ENCODE data around the gene RNF39.

The RNF39 gene

DNA sequence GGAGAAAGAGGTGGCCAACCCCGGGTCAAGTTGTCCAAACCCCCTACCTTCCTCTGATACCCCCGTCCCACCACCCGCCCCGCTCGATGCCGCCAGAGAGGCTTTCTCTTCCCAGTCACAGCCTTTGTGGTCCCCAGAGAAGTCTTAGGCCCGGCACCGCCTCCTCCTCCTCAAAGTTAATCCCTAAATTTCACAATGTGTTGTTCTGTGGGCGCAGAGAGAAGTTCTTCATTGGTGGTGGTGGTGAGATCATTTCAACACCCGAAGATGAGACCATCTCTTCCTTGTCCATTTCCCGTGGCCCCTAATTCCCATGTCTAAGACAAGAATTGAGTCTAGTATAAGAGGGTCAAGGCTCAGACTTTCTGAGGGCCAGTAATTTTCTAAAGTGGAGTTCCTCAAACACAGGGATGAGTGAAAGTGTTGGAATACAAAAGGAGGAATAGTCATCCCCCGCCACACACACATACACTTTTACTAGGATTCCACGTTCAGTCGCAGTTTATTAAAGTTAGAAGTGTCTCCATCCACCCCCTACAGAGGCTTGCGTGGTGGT, 26.9 kb upstream of the RNF39 start:
- peak overlapping the region; percentile 59 for H3K27ac Mint-ChIP-seq
- peaks cover 40% of the 10 kb centered on the region for H3K4me1 Mint-ChIP-seq (ENCODE audit: low read depth)
- H3K9me3 Mint-ChIP-seq = no peaks in the 10 kb centered on the region
- no peaks in the 10 kb centered on the region for H3K36me3 Mint-ChIP-seq (ENCODE audit: low read depth)
- intact Hi-C loops (cut with micrococcal nuclease) = loop anchor here (2.0 kb wide), 1 partner anchor 42 kb away; the partner anchor contains the start of gene POLR1H
- peak overlapping the region; percentile 73 for H3K4me3 Mint-ChIP-seq
- H3K27me3 Mint-ChIP-seq = peaks cover 69% of the 10 kb centered on the region

DNA sequence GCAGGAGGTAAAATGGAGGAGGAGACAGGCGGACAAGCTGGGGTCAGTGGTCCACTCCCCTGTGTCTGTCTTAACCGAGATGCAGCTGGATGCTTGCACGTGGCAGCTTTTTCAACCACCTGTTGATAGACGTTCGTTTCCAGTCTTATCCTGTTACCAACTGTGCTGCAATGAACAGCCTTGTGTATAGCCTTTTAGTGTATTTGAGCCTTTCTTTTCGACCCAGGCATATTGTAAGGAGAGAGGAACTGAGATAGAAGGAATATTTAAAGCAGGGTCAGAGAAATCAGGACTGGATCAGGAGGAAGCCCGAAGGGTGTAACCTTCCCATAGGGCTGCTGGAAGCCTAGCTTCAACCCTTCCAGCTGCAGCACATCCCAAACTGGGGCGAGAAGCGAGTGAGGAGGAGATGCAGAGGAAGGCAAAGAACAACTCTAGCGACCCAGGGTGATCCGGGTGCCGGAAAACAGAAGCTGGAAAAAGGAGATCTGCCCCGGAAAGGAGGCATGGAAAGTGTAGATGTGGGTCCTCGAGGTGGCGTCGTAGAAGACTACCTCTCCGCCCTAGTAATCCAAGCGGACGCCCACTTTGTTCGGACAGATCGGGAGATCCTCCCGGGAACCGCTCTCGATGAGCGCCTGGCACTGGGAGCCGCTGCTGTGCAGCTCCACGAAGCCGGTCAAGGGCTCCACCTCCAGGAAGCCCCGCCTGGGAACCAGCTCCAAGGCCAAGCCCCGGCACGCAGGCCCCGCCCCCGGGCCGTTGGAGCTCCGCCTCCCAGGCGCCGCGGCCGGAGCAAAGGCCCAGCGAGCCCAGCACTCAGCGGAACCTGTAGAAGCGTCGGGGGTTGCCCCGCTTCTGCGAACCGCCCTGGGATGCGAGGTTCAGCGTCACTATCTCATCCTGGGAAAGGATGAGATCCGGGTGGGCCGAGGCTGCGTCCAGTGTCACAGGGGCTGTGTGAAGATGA, 26.2 kb upstream of the RNF39 start:
- H3K4me3 Mint-ChIP-seq = peak overlapping the region; percentile 73
- H3K27ac Mint-ChIP-seq = peak overlapping the region; percentile 59
- intact Hi-C loops (cut with micrococcal nuclease) = loop anchor here (2.0 kb wide), 1 partner anchor 41 kb away; the partner anchor contains the start of gene POLR1H
- peaks cover 75% of the 10 kb centered on the region for H3K27me3 Mint-ChIP-seq
- H3K9me3 Mint-ChIP-seq = no peaks in the 10 kb centered on the region
- peaks cover 38% of the 10 kb centered on the region for H3K4me1 Mint-ChIP-seq (ENCODE audit: low read depth)
- no peaks in the 10 kb centered on the region for H3K36me3 Mint-ChIP-seq (ENCODE audit: low read depth)

GRCh38 chr6:30100585-30101443, 25.2 kb upstream of the RNF39 start:
- H3K4me1 Mint-ChIP-seq (ENCODE audit: low read depth) = peaks cover 38% of the 10 kb centered on the region
- H3K27ac Mint-ChIP-seq = no peak overlapping the region
- H3K36me3 Mint-ChIP-seq (ENCODE audit: low read depth) = no peaks in the 10 kb centered on the region
- peak overlapping the region; percentile 73 for H3K4me3 Mint-ChIP-seq
- intact Hi-C loops (cut with micrococcal nuclease) = no loop called here
- peaks cover 74% of the 10 kb centered on the region for H3K27me3 Mint-ChIP-seq
- H3K9me3 Mint-ChIP-seq = no peaks in the 10 kb centered on the region

- intact Hi-C loops (cut with micrococcal nuclease) = no loop called here
- peaks cover 78% of the 10 kb centered on the region for H3K27me3 Mint-ChIP-seq
- no peaks in the 10 kb centered on the region for H3K36me3 Mint-ChIP-seq (ENCODE audit: low read depth)
- peak overlapping the region; percentile 46 for H3K4me3 Mint-ChIP-seq
- no peaks in the 10 kb centered on the region for H3K9me3 Mint-ChIP-seq
- no peak overlapping the region for H3K27ac Mint-ChIP-seq
- peaks cover 38% of the 10 kb centered on the region for H3K4me1 Mint-ChIP-seq (ENCODE audit: low read depth)
Observed at GRCh38 chr6:30100154-30100553, 24.6 kb upstream of the RNF39 start.

DNA sequence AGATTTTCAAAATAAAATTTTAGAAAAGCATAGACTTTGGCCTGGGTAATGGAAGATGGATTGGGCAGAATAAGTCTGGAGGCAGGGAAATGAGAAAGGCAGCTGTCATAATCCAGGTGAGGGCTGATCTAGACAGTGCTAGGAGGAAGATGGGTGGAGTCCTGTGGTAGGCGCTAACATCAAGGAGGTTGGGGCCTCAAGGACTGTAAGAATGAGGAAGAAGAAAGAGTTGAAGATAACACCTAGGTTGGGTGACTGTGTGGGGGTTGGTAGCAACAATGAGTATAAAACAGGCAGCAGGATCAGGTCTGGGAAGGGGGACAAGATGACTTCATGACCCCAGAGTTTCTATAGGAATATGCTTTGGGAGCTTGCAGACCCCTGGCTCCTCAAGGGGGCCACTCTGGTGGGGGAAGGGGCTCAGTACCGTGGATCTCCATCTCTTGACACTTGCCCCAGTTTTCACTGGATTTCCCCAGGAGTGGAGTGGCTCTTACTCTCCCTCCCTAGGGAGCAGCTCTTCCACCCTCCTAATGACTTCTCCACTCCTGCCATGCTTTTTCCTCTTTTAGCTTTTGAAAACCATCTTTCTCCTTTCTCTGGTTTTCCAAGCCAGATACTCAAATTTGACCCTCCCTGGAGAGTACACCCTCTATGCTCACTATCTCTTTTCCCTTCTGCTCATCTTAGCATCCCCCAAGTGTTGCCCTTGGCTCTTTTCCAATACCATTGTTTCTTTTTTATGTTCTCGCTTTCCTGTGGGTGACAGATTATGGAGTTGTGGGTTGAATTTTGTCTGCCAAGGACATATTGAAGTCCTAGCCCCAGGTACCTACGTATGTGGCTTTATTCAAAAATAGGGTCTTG, 22.6 kb upstream of the RNF39 start:
- no peaks in the 10 kb centered on the region for H3K36me3 Mint-ChIP-seq (ENCODE audit: low read depth)
- H3K9me3 Mint-ChIP-seq = no peaks in the 10 kb centered on the region
- peaks cover 75% of the 10 kb centered on the region for H3K27me3 Mint-ChIP-seq
- intact Hi-C loops (cut with micrococcal nuclease) = no loop called here
- peaks cover 37% of the 10 kb centered on the region for H3K4me1 Mint-ChIP-seq (ENCODE audit: low read depth)
- no peak overlapping the region for H3K4me3 Mint-ChIP-seq
- H3K27ac Mint-ChIP-seq = no peak overlapping the region

- Mint-ChIP-seq H3K27me3 (peaks cover 86% of the 10 kb centered on the region), H3K4me3 (no peak overlapping the region), H3K27ac (no peak overlapping the region), H3K9me3 (no peaks in the 10 kb centered on the region), H3K4me1 (ENCODE audit: low read depth) (peaks cover 24% of the 10 kb centered on the region), H3K36me3 (ENCODE audit: low read depth) (no peaks in the 10 kb centered on the region)
- intact Hi-C loops (cut with micrococcal nuclease) = no loop called here
Observed at GRCh38 chr6:30096829-30097228, 21.3 kb upstream of the RNF39 start.

GRCh38 chr6:30093951-30094661, 18.5 kb upstream of the RNF39 start:
- Mint-ChIP-seq H3K9me3 (no peaks in the 10 kb centered on the region), H3K27ac (no peak overlapping the region), H3K36me3 (ENCODE audit: low read depth) (no peaks in the 10 kb centered on the region), H3K27me3 (peaks cover 83% of the 10 kb centered on the region), H3K4me1 (ENCODE audit: low read depth) (peaks cover 6% of the 10 kb centered on the region), H3K4me3 (no peak overlapping the region)
- intact Hi-C loops (cut with micrococcal nuclease) = no loop called here

GRCh38 chr6:30092852-30093543, 17.4 kb upstream of the RNF39 start:
- H3K36me3 Mint-ChIP-seq (ENCODE audit: low read depth) = no peaks in the 10 kb centered on the region
- H3K4me3 Mint-ChIP-seq = no peak overlapping the region
- H3K27ac Mint-ChIP-seq = no peak overlapping the region
- H3K27me3 Mint-ChIP-seq = peaks cover 76% of the 10 kb centered on the region
- no peaks in the 10 kb centered on the region for H3K9me3 Mint-ChIP-seq
- H3K4me1 Mint-ChIP-seq (ENCODE audit: low read depth) = peaks cover 6% of the 10 kb centered on the region
- intact Hi-C loops (cut with micrococcal nuclease) = no loop called here

- H3K27me3 Mint-ChIP-seq = peaks cover 71% of the 10 kb centered on the region
- H3K36me3 Mint-ChIP-seq (ENCODE audit: low read depth) = no peaks in the 10 kb centered on the region
- H3K4me3 Mint-ChIP-seq = no peak overlapping the region
- H3K27ac Mint-ChIP-seq = no peak overlapping the region
- intact Hi-C loops (cut with micrococcal nuclease) = no loop called here
- H3K9me3 Mint-ChIP-seq = no peaks in the 10 kb centered on the region
- peaks cover 6% of the 10 kb centered on the region for H3K4me1 Mint-ChIP-seq (ENCODE audit: low read depth)
Observed at GRCh38 chr6:30091577-30092381, 16.2 kb upstream of the RNF39 start.

- Mint-ChIP-seq H3K4me1 (ENCODE audit: low read depth) (no peaks in the 10 kb centered on the region), H3K27me3 (peaks cover 57% of the 10 kb centered on the region), H3K4me3 (no peak overlapping the region), H3K27ac (no peak overlapping the region), H3K9me3 (no peaks in the 10 kb centered on the region), H3K36me3 (ENCODE audit: low read depth) (no peaks in the 10 kb centered on the region)
- intact Hi-C loops (cut with micrococcal nuclease) = no loop called here
Observed at GRCh38 chr6:30087876-30088275, 12.3 kb upstream of the RNF39 start.

- H3K27ac Mint-ChIP-seq = no peak overlapping the region
- H3K4me1 Mint-ChIP-seq (ENCODE audit: low read depth) = peaks cover 14% of the 10 kb centered on the region
- H3K27me3 Mint-ChIP-seq = peaks cover 77% of the 10 kb centered on the region
- no peaks in the 10 kb centered on the region for H3K9me3 Mint-ChIP-seq
- H3K4me3 Mint-ChIP-seq = no peak overlapping the region
- H3K36me3 Mint-ChIP-seq (ENCODE audit: low read depth) = no peaks in the 10 kb centered on the region
- intact Hi-C loops (cut with micrococcal nuclease) = no loop called here
Observed at GRCh38 chr6:30077218-30077617, 1.6 kb upstream of the RNF39 start.
